ENCODE results near the gene GARNL3. TPM values are rescaled to one million over a fixed set of nuclear protein-coding genes. Genes with fewer than 3 reads are reported as not detected.

The GARNL3 gene
- total RNA-seq, 1 donor from 2014 or later: 31.4 TPM

GRCh38 chr9:127344368-127345000, 79.9 kb downstream of the GARNL3 start:
- peaks cover 0 to 12% of the 10 kb centered on the region in 2 donors for H3K36me3 ChIP-seq
- intact Hi-C loops (cut with DNase I): no loop called here
- peaks cover 15% of the 10 kb centered on the region for H3K4me1 ChIP-seq
- TF ChIP-seq POLR2A (IDR thresholded peaks at IDR 0.05) (no peak), CTCF (IDR thresholded peaks at IDR 0.05) (no peak), POLR2AphosphoS5 (IDR thresholded peaks at IDR 0.05; ENCODE audit: insufficient read depth in 1 of 2, low read depth in 1 of 2) (no peak)
- no peaks in the 10 kb centered on the region for H3K9me3 ChIP-seq
- H3K27me3 ChIP-seq: no peaks in the 10 kb centered on the region
- DNase-seq (ENCODE audit: extremely low spot score in 2 of 2): no peak
- no peak overlapping the region for H3K27ac ChIP-seq
- H3K4me3 ChIP-seq: no peak overlapping the region

- no peak for DNase-seq (ENCODE audit: extremely low spot score in 2 of 2)
- intact Hi-C loops (cut with DNase I): no loop called here
- peaks cover 0 to 12% of the 10 kb centered on the region in 2 donors for H3K36me3 ChIP-seq
- H3K4me1 ChIP-seq: peaks cover 8% of the 10 kb centered on the region
- TF ChIP-seq POLR2AphosphoS5 (IDR thresholded peaks at IDR 0.05; ENCODE audit: insufficient read depth in 1 of 2, low read depth in 1 of 2) (no peak), CTCF (IDR thresholded peaks at IDR 0.05) (no peak), POLR2A (IDR thresholded peaks at IDR 0.05) (no peak)
- H3K27me3 ChIP-seq: no peaks in the 10 kb centered on the region
- no peaks in the 10 kb centered on the region for H3K9me3 ChIP-seq
- H3K27ac ChIP-seq: no peak overlapping the region
- H3K4me3 ChIP-seq: no peak overlapping the region
Observed at GRCh38 chr9:127345566-127345965, 81.0 kb downstream of the GARNL3 start.

GRCh38 chr9:127346584-127346983, 82.0 kb downstream of the GARNL3 start:
- no peaks in the 10 kb centered on the region for H3K4me1 ChIP-seq
- H3K4me3 ChIP-seq: no peak overlapping the region
- peak overlapping the region; percentile 6 for H3K27ac ChIP-seq
- DNase-seq (ENCODE audit: extremely low spot score in 2 of 2): no peak
- intact Hi-C loops (cut with DNase I): no loop called here
- H3K36me3 ChIP-seq: peaks cover 0 to 12% of the 10 kb centered on the region in 2 donors
- TF ChIP-seq POLR2A (IDR thresholded peaks at IDR 0.05) (no peak), CTCF (IDR thresholded peaks at IDR 0.05) (no peak), POLR2AphosphoS5 (IDR thresholded peaks at IDR 0.05; ENCODE audit: insufficient read depth in 1 of 2, low read depth in 1 of 2) (no peak)
- no peaks in the 10 kb centered on the region for H3K27me3 ChIP-seq
- no peaks in the 10 kb centered on the region for H3K9me3 ChIP-seq

- H3K27ac ChIP-seq: no peak overlapping the region
- DNase-seq (ENCODE audit: extremely low spot score in 2 of 2): no peak
- peaks cover 0 to 12% of the 10 kb centered on the region in 2 donors for H3K36me3 ChIP-seq
- no peaks in the 10 kb centered on the region for H3K9me3 ChIP-seq
- no peaks in the 10 kb centered on the region for H3K4me1 ChIP-seq
- intact Hi-C loops (cut with DNase I): no loop called here
- H3K4me3 ChIP-seq: no peak overlapping the region
- TF ChIP-seq POLR2AphosphoS5 (IDR thresholded peaks at IDR 0.05; ENCODE audit: insufficient read depth in 1 of 2, low read depth in 1 of 2) (no peak), CTCF (IDR thresholded peaks at IDR 0.05) (peak in 2 of 3 experiments; percentile 15 to 18), POLR2A (IDR thresholded peaks at IDR 0.05) (no peak)
- no peaks in the 10 kb centered on the region for H3K27me3 ChIP-seq
Observed at GRCh38 chr9:127347831-127348776, 83.5 kb downstream of the GARNL3 start.

Data from vagina (tissue), 2 donors.